GM23338 (cell line): Measurements from ENCODE around the gene SUSD4. TPM values are rescaled to one million over a fixed set of nuclear protein-coding genes. Genes with fewer than 3 reads are reported as not detected.

Experiments used
- ATAC-seq: fragments of 200-7000 bp; cut with Tn5 transposase; 3 replicates; pipeline ENCODE4 v1.9.1; 2020
- DNase-seq: peaks from one replicate; pipeline ENCODE4 v3.0.0-alpha.2; 2015; ENCODE audit warnings: low spot score
- H2AFZ ChIP-seq: fragments of 200-600 bp; sonication (generic); 2 replicates; pipeline ENCODE4 v1.8.0; 2016; ENCODE audit warnings: antibody characterized with exemption, mild to moderate bottlenecking, moderate library complexity
- H3F3A ChIP-seq: fragments of 200-600 bp; sonication (generic); replicated peaks from 2 replicates; pipeline ENCODE4 v1.8.0; 2017; ENCODE audit warnings: antibody characterized with exemption, mixed run types, low read depth
- H3K27ac ChIP-seq: fragments of 200-600 bp; sonication (generic); 2 replicates; pipeline ENCODE4 v1.6.1; 2016; ENCODE audit warnings: low read depth
- H3K27me3 ChIP-seq: fragments of 200-600 bp; sonication (generic); 2 replicates; pipeline ENCODE4 v1.8.0; 2016; ENCODE audit warnings: mild to moderate bottlenecking, mixed run types, moderate library complexity; ENCODE audit not compliant: insufficient read depth
- H3K36me3 ChIP-seq: fragments of 200-600 bp; sonication (generic); 2 replicates; pipeline ENCODE4 v1.8.0; 2016; ENCODE audit warnings: mild to moderate bottlenecking; ENCODE audit not compliant: insufficient read depth
- H3K4me1 ChIP-seq: fragments of 200-600 bp; sonication (generic); 2 replicates; pipeline ENCODE4 v1.8.0; 2016; ENCODE audit warnings: mild to moderate bottlenecking, moderate library complexity; ENCODE audit not compliant: insufficient read depth
- H3K4me2 ChIP-seq: fragments of 200-600 bp; sonication (generic); 2 replicates; pipeline ENCODE4 v1.7.1; 2017; ENCODE audit warnings: mixed run types
- H3K4me3 ChIP-seq: fragments of 200-600 bp; sonication (generic); 2 replicates; pipeline ENCODE4 v1.6.1; 2016; ENCODE audit warnings: mixed run types
- H3K79me2 ChIP-seq: fragments of 200-600 bp; sonication (generic); replicated peaks from 2 replicates; pipeline ENCODE4 v1.8.0; 2017; ENCODE audit warnings: mild to moderate bottlenecking; ENCODE audit not compliant: insufficient read depth
- H3K9me2 ChIP-seq: fragments of 200-600 bp; sonication (generic); 2 replicates; pipeline ENCODE4 v1.8.0; 2017; ENCODE audit not compliant: insufficient read depth
- H4K20me1 ChIP-seq: fragments of 200-600 bp; sonication (generic); replicated peaks from 2 replicates; pipeline ENCODE4 v1.8.0; 2017; ENCODE audit warnings: mild to moderate bottlenecking; ENCODE audit not compliant: insufficient read depth
- H3K27ac Mint-ChIP-seq: 2 replicates; pipeline ENCODE4 v1.8.0; 2020; ENCODE audit warnings: inconsistent platforms, mild to moderate bottlenecking, moderate library complexity, mixed read lengths
- H3K27me3 Mint-ChIP-seq: 3 replicates; pipeline ENCODE4 v1.8.0; 2022; ENCODE audit warnings: low read depth, mild to moderate bottlenecking, moderate library complexity, mixed read lengths, inconsistent platforms; ENCODE audit not compliant: insufficient read depth, poor library complexity
- H3K36me3 Mint-ChIP-seq: 3 replicates; pipeline ENCODE4 v1.8.0; 2021; ENCODE audit warnings: low read depth, mild to moderate bottlenecking, inconsistent platforms, moderate library complexity, mixed read lengths
- H3K4me1 Mint-ChIP-seq: 3 replicates; pipeline ENCODE4 v1.8.0; 2020; ENCODE audit warnings: mild to moderate bottlenecking, inconsistent platforms, mixed read lengths
- H3K4me3 Mint-ChIP-seq: 3 replicates; pipeline ENCODE4 v1.8.0; 2021; ENCODE audit warnings: moderate library complexity, mild to moderate bottlenecking, inconsistent platforms, mixed read lengths
- H3K9me3 Mint-ChIP-seq: 3 replicates; pipeline ENCODE4 v1.8.0; 2020; ENCODE audit warnings: moderate library complexity, mild to moderate bottlenecking, inconsistent platforms, mixed read lengths
- CREB1 ChIP-seq: fragments of 250-450 bp; sonication (Bioruptor Pico); IDR thresholded peaks from 2 replicates; pipeline ENCODE4 v1.5.0; 2020; ENCODE audit warnings: low read depth, mild to moderate bottlenecking, moderate library complexity
- EZH2 ChIP-seq: fragments of 200-600 bp; sonication (generic); IDR thresholded peaks from one replicate; pipeline ENCODE4 v1.8.0; 2017; ENCODE audit warnings: antibody characterized with exemption, mild to moderate bottlenecking, low read depth; ENCODE audit not compliant: unreplicated experiment
- ZNF114 ChIP-seq: fragments of 250-450 bp; sonication (Bioruptor Pico); IDR thresholded peaks from 2 replicates; pipeline ENCODE4 v1.5.0; 2020; ENCODE audit warnings: mild to moderate bottlenecking, moderate library complexity
- polyA plus RNA-seq: library from polyadenylated mRNA; unstranded; fragments of >200 nt; fragmentation: Nextera tagmentation; extraction: Ambion mirVana; gene quantifications from 2 replicates; pipeline ENCODE4 v1.2.1, GENCODE V29; 2016
- total RNA-seq: library from RNA; depleted of rRNA; stranded (reverse); fragments of >200 nt; shearing (Covaris generic); gene quantifications from 2 replicates; pipeline ENCODE4 v1.2.3, GENCODE V29; 2014
- TF ChIP-seq, protein P1 (sequence below): fragments of 250-450 bp; sonication (Bioruptor Pico); IDR thresholded peaks from 2 replicates; pipeline ENCODE4 v1.5.0; 2020; ENCODE audit warnings: mild to moderate bottlenecking, moderate library complexity
- TF ChIP-seq, protein P2 (sequence below), 2 experiments: fragments of 200-600 bp in 1 of 2; sonication (generic) in 1 of 2; conservative IDR thresholded peaks; 2 replicates each; pipeline versions ENCODE4 v1.5.1 to v1.6.1; 2016 to 2017; ENCODE audit warnings: antibody characterized with exemption in 2 of 2, low read depth in 2 of 2, mild to moderate bottlenecking in 2 of 2, moderate library complexity in 1 of 2

Gene SUSD4
- total and polyA plus RNA-seq, 2 experiments from 2014 or later, result 2.3 to 3.6 TPM

DNA sequence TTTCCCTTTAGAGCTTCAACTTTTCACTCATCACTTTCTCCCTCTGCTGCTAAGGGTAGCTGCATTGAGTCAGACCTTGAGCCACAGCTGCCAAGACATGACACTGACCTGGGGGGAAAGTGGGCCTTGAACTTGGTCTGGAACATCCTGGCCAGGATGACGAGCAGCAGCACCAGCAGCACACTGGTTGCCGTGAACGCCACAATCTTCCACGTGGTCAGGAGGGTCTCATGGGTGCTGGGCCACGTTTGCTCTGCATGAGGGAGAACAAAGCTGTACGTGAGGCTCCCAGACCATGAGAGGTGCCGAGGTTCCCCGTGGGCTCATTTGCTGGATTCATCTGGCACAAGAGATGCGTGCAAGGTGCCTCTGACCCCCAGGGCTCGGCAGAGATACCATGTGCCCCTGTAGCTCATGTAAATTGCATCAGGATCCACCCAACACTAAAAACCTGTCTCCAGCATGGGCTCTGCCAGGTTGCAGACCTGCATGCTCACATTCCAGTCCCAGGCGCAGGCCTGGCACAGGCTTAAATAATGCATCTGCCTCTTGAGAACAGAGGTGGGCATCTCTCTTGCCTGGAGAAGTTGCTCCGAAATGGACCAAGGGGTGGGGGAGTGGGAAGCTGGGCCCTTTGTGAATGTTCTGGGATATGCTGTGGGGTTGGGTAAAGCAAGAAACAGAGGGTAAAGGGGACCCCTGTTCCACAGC is 136.3 kb downstream of the SUSD4 start (continued):
- TF ChIP-seq, protein P1, sequence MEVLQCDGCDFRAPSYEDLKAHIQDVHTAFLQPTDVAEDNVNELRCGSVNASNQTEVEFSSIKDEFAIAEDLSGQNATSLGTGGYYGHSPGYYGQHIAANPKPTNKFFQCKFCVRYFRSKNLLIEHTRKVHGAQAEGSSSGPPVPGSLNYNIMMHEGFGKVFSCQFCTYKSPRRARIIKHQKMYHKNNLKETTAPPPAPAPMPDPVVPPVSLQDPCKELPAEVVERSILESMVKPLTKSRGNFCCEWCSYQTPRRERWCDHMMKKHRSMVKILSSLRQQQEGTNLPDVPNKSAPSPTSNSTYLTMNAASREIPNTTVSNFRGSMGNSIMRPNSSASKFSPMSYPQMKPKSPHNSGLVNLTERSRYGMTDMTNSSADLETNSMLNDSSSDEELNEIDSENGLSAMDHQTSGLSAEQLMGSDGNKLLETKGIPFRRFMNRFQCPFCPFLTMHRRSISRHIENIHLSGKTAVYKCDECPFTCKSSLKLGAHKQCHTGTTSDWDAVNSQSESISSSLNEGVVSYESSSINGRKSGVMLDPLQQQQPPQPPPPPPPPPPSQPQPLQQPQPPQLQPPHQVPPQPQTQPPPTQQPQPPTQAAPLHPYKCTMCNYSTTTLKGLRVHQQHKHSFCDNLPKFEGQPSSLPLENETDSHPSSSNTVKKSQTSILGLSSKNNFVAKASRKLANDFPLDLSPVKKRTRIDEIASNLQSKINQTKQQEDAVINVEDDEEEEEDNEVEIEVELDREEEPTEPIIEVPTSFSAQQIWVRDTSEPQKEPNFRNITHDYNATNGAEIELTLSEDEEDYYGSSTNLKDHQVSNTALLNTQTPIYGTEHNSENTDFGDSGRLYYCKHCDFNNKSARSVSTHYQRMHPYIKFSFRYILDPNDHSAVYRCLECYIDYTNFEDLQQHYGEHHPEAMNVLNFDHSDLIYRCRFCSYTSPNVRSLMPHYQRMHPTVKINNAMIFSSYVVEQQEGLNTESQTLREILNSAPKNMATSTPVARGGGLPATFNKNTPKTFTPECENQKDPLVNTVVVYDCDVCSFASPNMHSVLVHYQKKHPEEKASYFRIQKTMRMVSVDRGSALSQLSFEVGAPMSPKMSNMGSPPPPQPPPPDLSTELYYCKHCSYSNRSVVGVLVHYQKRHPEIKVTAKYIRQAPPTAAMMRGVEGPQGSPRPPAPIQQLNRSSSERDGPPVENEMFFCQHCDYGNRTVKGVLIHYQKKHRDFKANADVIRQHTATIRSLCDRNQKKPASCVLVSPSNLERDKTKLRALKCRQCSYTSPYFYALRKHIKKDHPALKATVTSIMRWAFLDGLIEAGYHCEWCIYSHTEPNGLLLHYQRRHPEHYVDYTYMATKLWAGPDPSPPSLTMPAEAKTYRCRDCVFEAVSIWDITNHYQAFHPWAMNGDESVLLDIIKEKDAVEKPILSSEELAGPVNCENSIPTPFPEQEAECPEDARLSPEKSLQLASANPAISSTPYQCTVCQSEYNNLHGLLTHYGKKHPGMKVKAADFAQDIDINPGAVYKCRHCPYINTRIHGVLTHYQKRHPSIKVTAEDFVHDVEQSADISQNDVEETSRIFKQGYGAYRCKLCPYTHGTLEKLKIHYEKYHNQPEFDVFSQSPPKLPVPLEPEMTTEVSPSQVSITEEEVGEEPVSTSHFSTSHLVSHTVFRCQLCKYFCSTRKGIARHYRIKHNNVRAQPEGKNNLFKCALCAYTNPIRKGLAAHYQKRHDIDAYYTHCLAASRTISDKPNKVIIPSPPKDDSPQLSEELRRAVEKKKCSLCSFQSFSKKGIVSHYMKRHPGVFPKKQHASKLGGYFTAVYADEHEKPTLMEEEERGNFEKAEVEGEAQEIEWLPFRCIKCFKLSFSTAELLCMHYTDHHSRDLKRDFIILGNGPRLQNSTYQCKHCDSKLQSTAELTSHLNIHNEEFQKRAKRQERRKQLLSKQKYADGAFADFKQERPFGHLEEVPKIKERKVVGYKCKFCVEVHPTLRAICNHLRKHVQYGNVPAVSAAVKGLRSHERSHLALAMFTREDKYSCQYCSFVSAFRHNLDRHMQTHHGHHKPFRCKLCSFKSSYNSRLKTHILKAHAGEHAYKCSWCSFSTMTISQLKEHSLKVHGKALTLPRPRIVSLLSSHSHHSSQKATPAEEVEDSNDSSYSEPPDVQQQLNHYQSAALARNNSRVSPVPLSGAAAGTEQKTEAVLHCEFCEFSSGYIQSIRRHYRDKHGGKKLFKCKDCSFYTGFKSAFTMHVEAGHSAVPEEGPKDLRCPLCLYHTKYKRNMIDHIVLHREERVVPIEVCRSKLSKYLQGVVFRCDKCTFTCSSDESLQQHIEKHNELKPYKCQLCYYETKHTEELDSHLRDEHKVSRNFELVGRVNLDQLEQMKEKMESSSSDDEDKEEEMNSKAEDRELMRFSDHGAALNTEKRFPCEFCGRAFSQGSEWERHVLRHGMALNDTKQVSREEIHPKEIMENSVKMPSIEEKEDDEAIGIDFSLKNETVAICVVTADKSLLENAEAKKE, result no peak
- TF ChIP-seq CREB1 (CRISPR knock-in tag) (no peak), ZNF114 (CRISPR knock-in tag) (no peak)

DNA sequence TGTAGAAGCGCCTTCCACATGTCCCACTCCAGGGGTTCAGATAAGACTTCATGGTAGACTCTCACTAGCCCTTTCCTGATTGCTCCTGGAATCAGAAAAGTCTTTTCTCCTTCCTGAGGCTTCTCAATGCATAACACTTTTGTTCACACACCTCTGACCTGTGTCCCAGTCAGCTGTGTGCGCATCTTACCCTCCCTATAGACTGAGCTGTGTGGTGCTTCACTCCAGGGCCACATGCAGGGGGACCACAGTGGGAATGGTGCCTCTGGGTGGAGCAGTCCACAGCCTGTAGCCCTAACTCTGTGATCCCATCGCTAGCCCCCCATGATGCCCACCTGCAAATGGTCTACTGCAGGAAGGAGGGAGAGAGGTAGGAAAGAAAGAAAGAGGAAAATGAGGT is 136.9 kb downstream of the SUSD4 start:
- Histone ChIP-seq H3K27ac (no peak overlapping the region), H2AFZ (no peak overlapping the region), H4K20me1 (no peaks in the 10 kb centered on the region), H3K4me1 (no peaks in the 10 kb centered on the region), H3K36me3 (no peaks in the 10 kb centered on the region), H3K4me2 (no peak overlapping the region), H3F3A (no peaks in the 10 kb centered on the region), H3K9me2 (peaks cover 6% of the 10 kb centered on the region; the same call in 1 of the 2 replicates), H3K4me3 (no peak overlapping the region), H3K27me3 (no peaks in the 10 kb centered on the region), H3K79me2 (no peaks in the 10 kb centered on the region)
- no peak overlapping the region for H3K4me3 Mint-ChIP-seq
- no peaks in the 10 kb centered on the region; the same call in 2 of the 3 replicates for H3K4me1 Mint-ChIP-seq
- DNase-seq (no peak), ATAC-seq (no peak)
- no peak overlapping the region for H3K27ac Mint-ChIP-seq
- no peaks in the 10 kb centered on the region for H3K9me3 Mint-ChIP-seq
- H3K36me3 Mint-ChIP-seq, result no peaks in the 10 kb centered on the region
- peaks cover 7% of the 10 kb centered on the region for H3K27me3 Mint-ChIP-seq
- TF ChIP-seq, protein P2, sequence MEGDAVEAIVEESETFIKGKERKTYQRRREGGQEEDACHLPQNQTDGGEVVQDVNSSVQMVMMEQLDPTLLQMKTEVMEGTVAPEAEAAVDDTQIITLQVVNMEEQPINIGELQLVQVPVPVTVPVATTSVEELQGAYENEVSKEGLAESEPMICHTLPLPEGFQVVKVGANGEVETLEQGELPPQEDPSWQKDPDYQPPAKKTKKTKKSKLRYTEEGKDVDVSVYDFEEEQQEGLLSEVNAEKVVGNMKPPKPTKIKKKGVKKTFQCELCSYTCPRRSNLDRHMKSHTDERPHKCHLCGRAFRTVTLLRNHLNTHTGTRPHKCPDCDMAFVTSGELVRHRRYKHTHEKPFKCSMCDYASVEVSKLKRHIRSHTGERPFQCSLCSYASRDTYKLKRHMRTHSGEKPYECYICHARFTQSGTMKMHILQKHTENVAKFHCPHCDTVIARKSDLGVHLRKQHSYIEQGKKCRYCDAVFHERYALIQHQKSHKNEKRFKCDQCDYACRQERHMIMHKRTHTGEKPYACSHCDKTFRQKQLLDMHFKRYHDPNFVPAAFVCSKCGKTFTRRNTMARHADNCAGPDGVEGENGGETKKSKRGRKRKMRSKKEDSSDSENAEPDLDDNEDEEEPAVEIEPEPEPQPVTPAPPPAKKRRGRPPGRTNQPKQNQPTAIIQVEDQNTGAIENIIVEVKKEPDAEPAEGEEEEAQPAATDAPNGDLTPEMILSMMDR (conservative IDR thresholded peaks at IDR 0.05; ENCODE audit: low read depth in 2 of 2), result no peak
- no peak for TF ChIP-seq EZH2
- TF ChIP-seq, protein P1, result no peak
